Measurements from ENCODE around the gene CPD. TPM values are rescaled to one million over a fixed set of nuclear protein-coding genes. Genes with fewer than 3 reads are reported as not detected.

CPD gene
- total and polyA plus RNA-seq, 2 of the 13 experiments (the other 11 are each of a cell fraction or from before 2014, with no cell fraction given): 46.1 to 72.3 TPM

DNA sequence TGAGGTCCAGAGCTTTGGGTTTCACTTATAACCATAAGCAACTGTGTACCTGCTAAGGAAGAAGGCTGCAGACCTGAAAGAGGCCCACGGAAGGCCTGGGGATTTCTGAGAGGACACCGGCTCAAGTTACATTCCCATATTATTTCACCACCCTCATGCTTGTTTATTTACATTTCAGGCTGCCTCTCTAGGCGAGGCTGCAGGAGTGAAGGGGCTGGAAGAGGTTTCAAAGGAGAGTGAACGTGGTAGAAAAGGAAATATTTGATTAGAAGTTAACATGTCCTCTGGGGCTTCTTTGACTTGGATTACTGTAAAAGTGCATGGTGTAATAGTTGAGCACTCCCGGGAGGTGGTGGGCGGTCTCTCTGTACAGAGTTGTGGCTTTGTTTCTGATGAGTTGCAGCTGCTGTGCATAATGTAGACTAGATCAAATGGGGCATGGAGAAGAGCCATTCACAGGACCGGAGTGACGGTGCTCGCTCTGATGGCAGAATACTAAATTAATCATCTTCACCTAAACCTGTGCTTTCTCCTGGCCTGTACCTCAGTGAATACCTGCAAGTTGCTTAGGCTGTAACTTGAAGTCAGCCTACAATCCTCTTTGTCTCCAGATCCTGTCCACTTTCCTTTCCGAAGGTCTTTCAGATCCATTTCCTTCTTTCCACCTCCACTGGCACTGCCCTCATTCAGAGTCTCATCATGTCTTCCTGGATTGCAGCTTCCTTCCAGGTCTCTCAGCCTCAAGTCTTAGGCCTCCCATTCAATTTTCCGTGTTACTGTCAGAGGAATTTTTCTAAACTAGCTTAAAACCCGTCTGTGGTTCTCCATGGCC, 1.9 kb upstream of the CPD start (continued):
- TF ChIP-seq, protein P1, sequence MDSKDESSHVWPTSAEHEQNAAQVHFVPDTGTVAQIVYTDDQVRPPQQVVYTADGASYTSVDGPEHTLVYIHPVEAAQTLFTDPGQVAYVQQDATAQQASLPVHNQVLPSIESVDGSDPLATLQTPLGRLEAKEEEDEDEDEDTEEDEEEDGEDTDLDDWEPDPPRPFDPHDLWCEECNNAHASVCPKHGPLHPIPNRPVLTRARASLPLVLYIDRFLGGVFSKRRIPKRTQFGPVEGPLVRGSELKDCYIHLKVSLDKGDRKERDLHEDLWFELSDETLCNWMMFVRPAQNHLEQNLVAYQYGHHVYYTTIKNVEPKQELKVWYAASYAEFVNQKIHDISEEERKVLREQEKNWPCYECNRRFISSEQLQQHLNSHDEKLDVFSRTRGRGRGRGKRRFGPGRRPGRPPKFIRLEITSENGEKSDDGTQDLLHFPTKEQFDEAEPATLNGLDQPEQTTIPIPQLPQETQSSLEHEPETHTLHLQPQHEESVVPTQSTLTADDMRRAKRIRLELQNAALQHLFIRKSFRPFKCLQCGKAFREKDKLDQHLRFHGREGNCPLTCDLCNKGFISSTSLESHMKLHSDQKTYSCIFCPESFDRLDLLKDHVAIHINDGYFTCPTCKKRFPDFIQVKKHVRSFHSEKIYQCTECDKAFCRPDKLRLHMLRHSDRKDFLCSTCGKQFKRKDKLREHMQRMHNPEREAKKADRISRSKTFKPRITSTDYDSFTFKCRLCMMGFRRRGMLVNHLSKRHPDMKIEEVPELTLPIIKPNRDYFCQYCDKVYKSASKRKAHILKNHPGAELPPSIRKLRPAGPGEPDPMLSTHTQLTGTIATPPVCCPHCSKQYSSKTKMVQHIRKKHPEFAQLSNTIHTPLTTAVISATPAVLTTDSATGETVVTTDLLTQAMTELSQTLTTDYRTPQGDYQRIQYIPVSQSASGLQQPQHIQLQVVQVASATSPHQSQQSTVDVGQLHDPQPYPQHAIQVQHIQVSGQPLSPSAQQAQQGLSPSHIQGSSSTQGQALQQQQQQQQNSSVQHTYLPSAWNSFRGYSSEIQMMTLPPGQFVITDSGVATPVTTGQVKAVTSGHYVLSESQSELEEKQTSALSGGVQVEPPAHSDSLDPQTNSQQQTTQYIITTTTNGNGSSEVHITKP (CRISPR knock-in tag; IDR thresholded peaks at IDR 0.05; ENCODE audit: low read depth): 0 out of 2 replicates have a peak, but pooled peaks have one; percentile 42
- TF ChIP-seq ZEB1 (IDR thresholded peaks at IDR 0.05; ENCODE audit: insufficient replicate concordance, low read depth) (peak; percentile 45), FOXK2 (IDR thresholded peaks at IDR 0.05) (peak; percentile 54; the same call in 1 of the 2 replicates), ZNF124 (CRISPR knock-in tag; IDR thresholded peaks at IDR 0.05) (0 out of 2 replicates have a peak, but pooled peaks have one; percentile 45), ZNF33B (CRISPR knock-in tag; IDR thresholded peaks at IDR 0.05) (no peak), RELA (CRISPR knock-in tag; IDR thresholded peaks at IDR 0.05) (no peak), PHF21A (CRISPR knock-in tag; IDR thresholded peaks at IDR 0.05) (peak; percentile 46), IRF2 (CRISPR knock-in tag; IDR thresholded peaks at IDR 0.05) (0 out of 2 replicates have a peak, but pooled peaks have one; percentile 40), ISL2 (CRISPR knock-in tag; IDR thresholded peaks at IDR 0.05) (peak; percentile 47; the same call in 1 of the 2 replicates), DMAP1 (CRISPR knock-in tag; IDR thresholded peaks at IDR 0.05) (peak; percentile 33; the same call in 1 of the 2 replicates), ZNF607 (CRISPR knock-in tag; IDR thresholded peaks at IDR 0.05; ENCODE audit: borderline replicate concordance) (peak; percentile 7; the same call in 1 of the 2 replicates), CHD4 (IDR thresholded peaks at IDR 0.05; ENCODE audit: borderline replicate concordance, low read length) (no peak), ZNF670 (CRISPR knock-in tag; IDR thresholded peaks at IDR 0.05; ENCODE audit: borderline replicate concordance) (no peak), KAT7 (CRISPR knock-in tag; IDR thresholded peaks at IDR 0.05; ENCODE audit: borderline replicate concordance) (peak; percentile 55; the same call in 1 of the 2 replicates), GABPB1 (CRISPR knock-in tag; IDR thresholded peaks at IDR 0.05) (0 out of 2 replicates have a peak, but pooled peaks have one; percentile 8)
- TF ChIP-seq, protein P2, sequence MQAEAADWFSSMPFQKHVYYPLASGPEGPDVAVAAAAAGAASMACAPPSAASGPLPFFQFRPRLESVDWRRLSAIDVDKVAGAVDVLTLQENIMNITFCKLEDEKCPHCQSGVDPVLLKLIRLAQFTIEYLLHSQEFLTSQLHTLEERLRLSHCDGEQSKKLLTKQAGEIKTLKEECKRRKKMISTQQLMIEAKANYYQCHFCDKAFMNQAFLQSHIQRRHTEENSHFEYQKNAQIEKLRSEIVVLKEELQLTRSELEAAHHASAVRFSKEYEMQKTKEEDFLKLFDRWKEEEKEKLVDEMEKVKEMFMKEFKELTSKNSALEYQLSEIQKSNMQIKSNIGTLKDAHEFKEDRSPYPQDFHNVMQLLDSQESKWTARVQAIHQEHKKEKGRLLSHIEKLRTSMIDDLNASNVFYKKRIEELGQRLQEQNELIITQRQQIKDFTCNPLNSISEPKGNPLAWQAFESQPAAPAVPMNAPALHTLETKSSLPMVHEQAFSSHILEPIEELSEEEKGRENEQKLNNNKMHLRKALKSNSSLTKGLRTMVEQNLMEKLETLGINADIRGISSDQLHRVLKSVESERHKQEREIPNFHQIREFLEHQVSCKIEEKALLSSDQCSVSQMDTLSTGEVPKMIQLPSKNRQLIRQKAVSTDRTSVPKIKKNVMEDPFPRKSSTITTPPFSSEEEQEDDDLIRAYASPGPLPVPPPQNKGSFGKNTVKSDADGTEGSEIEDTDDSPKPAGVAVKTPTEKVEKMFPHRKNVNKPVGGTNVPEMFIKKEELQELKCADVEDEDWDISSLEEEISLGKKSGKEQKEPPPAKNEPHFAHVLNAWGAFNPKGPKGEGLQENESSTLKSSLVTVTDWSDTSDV (CRISPR knock-in tag; IDR thresholded peaks at IDR 0.05): no peak
- TF ChIP-seq, protein P3, sequence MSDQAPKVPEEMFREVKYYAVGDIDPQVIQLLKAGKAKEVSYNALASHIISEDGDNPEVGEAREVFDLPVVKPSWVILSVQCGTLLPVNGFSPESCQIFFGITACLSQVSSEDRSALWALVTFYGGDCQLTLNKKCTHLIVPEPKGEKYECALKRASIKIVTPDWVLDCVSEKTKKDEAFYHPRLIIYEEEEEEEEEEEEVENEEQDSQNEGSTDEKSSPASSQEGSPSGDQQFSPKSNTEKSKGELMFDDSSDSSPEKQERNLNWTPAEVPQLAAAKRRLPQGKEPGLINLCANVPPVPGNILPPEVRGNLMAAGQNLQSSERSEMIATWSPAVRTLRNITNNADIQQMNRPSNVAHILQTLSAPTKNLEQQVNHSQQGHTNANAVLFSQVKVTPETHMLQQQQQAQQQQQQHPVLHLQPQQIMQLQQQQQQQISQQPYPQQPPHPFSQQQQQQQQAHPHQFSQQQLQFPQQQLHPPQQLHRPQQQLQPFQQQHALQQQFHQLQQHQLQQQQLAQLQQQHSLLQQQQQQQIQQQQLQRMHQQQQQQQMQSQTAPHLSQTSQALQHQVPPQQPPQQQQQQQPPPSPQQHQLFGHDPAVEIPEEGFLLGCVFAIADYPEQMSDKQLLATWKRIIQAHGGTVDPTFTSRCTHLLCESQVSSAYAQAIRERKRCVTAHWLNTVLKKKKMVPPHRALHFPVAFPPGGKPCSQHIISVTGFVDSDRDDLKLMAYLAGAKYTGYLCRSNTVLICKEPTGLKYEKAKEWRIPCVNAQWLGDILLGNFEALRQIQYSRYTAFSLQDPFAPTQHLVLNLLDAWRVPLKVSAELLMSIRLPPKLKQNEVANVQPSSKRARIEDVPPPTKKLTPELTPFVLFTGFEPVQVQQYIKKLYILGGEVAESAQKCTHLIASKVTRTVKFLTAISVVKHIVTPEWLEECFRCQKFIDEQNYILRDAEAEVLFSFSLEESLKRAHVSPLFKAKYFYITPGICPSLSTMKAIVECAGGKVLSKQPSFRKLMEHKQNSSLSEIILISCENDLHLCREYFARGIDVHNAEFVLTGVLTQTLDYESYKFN (CRISPR knock-in tag; conservative IDR thresholded peaks at IDR 0.05): peak; percentile 83
- TF ChIP-seq, protein P4, sequence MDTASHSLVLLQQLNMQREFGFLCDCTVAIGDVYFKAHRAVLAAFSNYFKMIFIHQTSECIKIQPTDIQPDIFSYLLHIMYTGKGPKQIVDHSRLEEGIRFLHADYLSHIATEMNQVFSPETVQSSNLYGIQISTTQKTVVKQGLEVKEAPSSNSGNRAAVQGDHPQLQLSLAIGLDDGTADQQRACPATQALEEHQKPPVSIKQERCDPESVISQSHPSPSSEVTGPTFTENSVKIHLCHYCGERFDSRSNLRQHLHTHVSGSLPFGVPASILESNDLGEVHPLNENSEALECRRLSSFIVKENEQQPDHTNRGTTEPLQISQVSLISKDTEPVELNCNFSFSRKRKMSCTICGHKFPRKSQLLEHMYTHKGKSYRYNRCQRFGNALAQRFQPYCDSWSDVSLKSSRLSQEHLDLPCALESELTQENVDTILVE (CRISPR knock-in tag; IDR thresholded peaks at IDR 0.05): peak; percentile 55; the same call in 1 of the 2 replicates
